ENCODE results near the gene STARD3NL.

Gene STARD3NL

DNA sequence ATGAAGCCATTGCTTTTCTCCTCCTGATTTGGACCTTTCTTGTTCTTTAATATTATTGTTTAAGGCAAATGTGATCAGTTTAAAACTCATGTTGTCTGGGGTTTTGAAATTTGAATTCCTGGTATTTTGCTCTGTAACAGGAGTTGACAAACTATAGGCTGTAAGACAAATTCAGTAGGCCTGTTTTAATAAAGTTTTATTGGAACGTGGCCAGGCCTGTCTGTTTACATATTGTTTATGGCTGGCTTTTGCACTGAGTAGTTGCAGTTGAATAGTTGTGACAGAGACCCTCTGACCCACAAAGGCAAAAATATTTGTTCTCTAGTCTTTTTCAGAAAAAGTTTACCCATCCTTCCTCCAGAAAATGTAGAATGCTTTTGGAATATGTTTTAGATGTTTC lies 29.8 kb downstream of the STARD3NL start:
- no peak for TF ChIP-seq ZFX (IDR thresholded peaks at IDR 0.05; ENCODE audit: borderline replicate concordance)
- TF ChIP-seq, protein P1, sequence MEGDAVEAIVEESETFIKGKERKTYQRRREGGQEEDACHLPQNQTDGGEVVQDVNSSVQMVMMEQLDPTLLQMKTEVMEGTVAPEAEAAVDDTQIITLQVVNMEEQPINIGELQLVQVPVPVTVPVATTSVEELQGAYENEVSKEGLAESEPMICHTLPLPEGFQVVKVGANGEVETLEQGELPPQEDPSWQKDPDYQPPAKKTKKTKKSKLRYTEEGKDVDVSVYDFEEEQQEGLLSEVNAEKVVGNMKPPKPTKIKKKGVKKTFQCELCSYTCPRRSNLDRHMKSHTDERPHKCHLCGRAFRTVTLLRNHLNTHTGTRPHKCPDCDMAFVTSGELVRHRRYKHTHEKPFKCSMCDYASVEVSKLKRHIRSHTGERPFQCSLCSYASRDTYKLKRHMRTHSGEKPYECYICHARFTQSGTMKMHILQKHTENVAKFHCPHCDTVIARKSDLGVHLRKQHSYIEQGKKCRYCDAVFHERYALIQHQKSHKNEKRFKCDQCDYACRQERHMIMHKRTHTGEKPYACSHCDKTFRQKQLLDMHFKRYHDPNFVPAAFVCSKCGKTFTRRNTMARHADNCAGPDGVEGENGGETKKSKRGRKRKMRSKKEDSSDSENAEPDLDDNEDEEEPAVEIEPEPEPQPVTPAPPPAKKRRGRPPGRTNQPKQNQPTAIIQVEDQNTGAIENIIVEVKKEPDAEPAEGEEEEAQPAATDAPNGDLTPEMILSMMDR (IDR thresholded peaks at IDR 0.05) = no peak
- H3K27ac ChIP-seq = peak overlapping the region; percentile 55

- H3K27ac ChIP-seq = peak overlapping the region; percentile 97
- TF ChIP-seq ZFX (IDR thresholded peaks at IDR 0.05; ENCODE audit: borderline replicate concordance) = no peak
- TF ChIP-seq, protein P1 (IDR thresholded peaks at IDR 0.05) = no peak
These were observed 33.4 kb downstream of the STARD3NL start for GRCh38 chr7:38211486-38211885.

GRCh38 chr7:38211940-38212339 lies 33.9 kb downstream of the STARD3NL start:
- H3K27ac ChIP-seq = peak overlapping the region; percentile 97
- no peak for TF ChIP-seq ZFX (IDR thresholded peaks at IDR 0.05; ENCODE audit: borderline replicate concordance)
- TF ChIP-seq, protein P1 (IDR thresholded peaks at IDR 0.05) = no peak

DNA sequence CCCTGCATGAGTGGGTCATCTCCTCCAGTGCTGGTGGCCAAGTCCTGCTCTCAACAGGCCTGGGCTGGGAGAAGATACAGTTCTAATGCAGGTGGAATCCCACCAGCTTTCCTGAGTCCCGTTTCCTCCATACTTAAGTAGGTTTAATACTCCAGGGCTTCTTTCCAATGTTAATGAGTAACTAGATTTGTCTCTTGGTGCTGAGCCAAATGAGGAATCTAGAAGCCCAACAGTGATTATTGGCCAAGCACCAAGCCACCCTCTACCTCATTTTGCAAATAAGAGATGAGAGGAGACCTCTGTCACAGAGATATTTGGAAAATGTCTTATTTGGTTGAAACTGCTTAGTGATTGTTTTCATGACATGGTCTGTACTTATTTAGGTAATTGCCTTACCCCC lies 37.1 kb downstream of the STARD3NL start:
- H3K27ac ChIP-seq = peak overlapping the region; percentile 97

GRCh38 chr7:38215735-38216670 lies 38.0 kb downstream of the STARD3NL start:
- TF ChIP-seq ZFX (IDR thresholded peaks at IDR 0.05; ENCODE audit: borderline replicate concordance) = no peak
- TF ChIP-seq, protein P1 (IDR thresholded peaks at IDR 0.05) = peak; percentile 100
- H3K27ac ChIP-seq = peak overlapping the region; percentile 97

More for the DNA sequence above, 37.1 kb downstream of the STARD3NL start:
- TF ChIP-seq, protein P1 (IDR thresholded peaks at IDR 0.05) = no peak
- no peak for TF ChIP-seq ZFX (IDR thresholded peaks at IDR 0.05; ENCODE audit: borderline replicate concordance)

DNA sequence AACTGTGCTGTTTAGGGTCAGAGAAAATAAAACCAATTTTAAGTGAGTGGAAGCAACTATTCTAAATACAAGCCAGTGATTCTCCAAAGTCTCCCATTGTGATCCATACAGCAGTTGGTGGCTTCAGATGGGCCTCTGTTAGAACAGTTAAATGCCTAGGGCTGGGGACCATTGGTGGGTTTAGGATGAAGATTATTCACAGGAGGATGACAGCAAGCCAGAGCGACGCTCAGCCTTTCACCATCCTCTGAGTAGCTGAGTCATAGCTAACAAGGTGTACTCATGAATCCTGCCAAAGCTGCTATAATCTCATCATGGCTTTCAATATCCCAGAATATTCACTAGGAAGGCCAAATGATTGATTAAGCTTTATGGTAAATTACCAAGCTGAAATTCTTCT lies 39.6 kb downstream of the STARD3NL start:
- TF ChIP-seq, protein P1 (IDR thresholded peaks at IDR 0.05) = no peak
- no peak for TF ChIP-seq ZFX (IDR thresholded peaks at IDR 0.05; ENCODE audit: borderline replicate concordance)
- peak overlapping the region; percentile 97 for H3K27ac ChIP-seq

DNA sequence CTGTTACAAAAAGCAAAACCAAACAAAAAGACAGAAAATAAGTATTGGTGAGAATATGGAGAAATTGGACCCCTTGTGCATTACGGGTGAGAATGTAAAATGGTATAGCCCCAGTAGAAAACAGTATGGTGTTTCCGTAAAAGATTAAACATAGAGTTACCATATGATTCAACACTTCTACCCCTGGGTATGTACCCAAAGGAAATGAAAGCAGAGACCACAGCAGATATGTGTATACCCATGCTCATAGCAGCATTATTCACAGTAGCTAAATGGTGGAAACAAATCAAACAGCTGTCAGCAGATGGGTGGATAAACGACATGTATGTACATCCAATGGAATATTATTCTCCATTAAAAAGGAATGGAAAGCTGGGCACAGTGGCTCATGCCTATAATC lies 42.4 kb downstream of the STARD3NL start:
- H3K27ac ChIP-seq = peak overlapping the region; percentile 97
- no peak for TF ChIP-seq ZFX (IDR thresholded peaks at IDR 0.05; ENCODE audit: borderline replicate concordance)
- TF ChIP-seq, protein P1 (IDR thresholded peaks at IDR 0.05) = no peak

All from 22Rv1 (cell line).